HG02759 (cell line): ENCODE measurements around the gene REXO1.

Experiments
- ATAC-seq: cut with Tn5 transposase; IDR thresholded peaks from one replicate; pipeline ENCODE4 v1.9.1; 2021; ENCODE audit warnings: mild to moderate bottlenecking, moderate library complexity; ENCODE audit not compliant: unreplicated experiment

The REXO1 gene

DNA sequence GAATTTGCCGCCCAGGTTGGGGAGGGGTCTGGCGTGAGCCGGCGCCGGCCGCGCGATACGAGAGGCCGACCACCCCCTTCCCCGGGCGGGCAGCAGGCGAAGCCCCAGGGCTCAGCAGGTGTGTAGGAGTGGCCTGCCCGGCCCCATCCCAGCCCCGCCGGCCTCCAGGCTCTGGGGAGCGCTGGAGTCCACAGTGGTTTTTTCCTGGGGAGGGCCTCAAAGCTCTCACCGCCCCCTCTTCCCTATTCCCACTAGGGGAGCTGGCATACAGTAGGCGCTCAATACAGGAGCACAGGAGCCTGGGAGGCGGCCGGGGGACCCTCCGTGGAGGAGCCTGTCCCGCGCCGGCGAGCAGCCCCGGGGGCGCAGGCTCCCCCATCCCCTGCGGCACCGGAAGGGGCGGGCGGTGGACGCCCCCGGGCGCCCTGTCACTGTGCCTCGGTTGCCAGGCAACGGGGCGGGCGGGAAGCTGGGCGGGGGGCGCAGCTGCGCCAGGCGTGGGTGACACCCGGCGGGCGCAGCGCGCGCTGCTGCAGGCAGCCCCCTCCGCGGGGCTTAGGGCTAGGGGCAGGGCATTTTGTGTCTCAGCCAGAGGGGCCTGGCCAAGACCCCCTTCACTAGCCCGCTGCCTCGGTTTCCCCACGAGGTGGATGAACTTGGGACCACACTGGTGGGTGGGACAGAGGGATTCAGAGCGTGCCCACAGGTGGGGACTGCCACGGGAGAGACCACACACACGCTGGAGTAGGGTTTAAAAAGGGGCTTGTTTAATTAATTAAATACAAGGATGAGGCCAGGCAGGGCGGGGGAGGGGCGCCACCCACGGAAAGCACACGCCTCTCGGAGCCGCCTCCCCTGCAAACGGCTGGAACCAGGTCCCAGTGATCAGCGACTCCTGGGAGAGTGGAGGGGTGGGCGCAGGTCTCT is 3.6 kb upstream of the REXO1 start:
- ATAC-seq = no peak

GRCh38 chr19:1850809-1851653 is 2.7 kb upstream of the REXO1 start:
- ATAC-seq = no peak

- ATAC-seq = no peak
These were observed 1.7 kb upstream of the REXO1 start for GRCh38 chr19:1849886-1850398.

DNA sequence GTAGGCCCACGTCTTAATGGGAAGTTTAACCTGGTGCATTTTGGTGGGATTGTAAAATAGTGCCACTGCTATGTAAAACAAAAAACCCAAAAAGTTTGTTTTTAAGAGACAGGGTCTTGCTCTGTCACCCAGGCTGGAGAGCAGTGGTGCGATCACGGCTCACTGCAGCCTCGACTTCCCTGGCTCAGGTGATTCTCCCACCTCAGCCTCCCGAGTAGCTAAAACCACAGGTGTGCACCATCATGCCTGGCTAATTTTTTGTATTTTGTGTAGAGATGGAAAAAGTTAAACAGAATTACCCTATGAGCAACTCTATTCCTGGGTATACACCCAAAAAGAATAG is 820 bp upstream of the REXO1 start:
- ATAC-seq = no peak

GRCh38 chr19:1847684-1848398 is 442 bp downstream of the REXO1 start:
- ATAC-seq = peak; percentile 5

GRCh38 chr19:1847348-1847683 is 967 bp downstream of the REXO1 start:
- no peak for ATAC-seq

- ATAC-seq = no peak
These were observed 1.6 kb downstream of the REXO1 start for GRCh38 chr19:1846517-1847204.

DNA sequence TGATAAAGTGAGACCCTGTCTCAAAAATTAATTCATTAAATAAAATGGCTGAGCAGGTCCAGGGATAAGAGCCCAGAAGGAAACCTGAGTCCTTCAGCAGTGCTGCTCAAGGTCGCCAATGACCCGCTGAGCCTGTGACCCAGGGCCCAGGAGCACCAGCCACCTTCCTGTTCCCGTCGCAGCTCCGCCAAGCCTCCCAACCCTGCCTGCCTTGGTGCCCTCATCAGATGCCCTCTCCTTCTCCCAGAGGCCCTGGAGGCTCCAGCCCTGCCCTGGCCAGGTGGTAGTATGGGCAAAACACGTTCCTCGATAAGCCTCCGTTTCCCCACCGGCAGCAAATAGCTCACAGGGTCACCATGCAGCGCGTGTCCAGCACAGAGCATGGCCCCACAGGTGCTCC is 2.6 kb downstream of the REXO1 start:
- no peak for ATAC-seq

GRCh38 chr19:1845125-1845515 is 3.2 kb downstream of the REXO1 start:
- no peak for ATAC-seq

GRCh38 chr19:1844513-1845124 is 3.7 kb downstream of the REXO1 start:
- ATAC-seq = no peak

DNA sequence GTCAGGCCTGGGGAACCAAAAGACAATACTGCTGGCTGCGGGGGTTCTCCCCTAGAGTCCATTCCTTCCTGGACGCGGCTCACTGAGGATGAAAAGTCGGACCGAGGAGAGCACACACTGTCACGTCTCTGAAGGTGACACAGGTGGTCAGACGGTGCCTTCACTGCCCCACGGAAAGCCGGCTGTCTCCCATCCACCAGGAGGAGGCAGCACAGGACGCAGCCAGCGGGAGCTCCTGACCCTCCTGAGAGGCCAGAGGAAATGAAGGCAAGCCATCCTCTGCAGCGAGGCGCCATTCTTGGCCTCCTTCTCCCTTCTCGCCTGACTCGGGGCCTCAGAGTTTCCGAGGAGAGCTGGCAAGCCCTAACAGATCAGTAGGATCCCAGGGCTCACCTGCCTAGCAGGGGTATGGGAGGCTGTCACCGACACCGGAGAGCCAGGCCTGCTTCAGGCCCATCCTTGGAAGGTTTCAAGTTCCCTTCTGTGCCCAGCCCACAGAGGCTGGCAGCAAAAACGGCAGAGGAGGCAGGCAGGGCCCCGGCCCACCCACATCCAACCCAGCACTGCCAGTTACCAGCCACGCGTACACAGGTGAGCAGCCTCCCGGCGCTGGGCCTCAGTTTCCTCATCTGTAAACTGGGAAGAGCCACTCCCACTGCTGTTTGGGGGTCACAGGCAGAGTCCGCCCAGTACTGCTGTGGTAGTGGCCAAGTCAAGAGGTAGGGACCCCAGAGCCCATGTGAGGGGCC is 4.5 kb downstream of the REXO1 start:
- no peak for ATAC-seq

DNA sequence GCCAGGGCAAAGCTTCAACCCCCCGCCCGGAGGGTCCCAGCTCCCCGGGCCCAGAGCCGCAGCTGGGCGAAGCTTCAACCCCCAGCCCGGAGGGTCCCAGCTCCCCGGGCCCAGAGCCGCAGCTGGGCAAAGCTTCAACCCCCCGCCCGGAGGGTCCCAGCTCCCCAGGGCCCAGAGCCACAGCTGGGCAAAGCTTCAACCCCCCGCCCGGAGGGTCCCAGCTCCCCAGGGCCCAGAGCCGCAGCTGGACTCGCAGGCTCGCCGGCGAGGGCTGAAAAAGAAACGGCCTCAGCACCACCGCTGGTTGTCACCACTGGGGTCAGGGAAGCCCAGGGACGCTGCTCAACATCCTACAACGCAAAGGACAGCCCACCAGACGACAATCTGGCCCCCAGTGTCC is 5.2 kb downstream of the REXO1 start:
- no peak for ATAC-seq

GRCh38 chr19:1841209-1841924 is 6.9 kb downstream of the REXO1 start:
- ATAC-seq = no peak

- ATAC-seq = no peak
These were observed 7.7 kb downstream of the REXO1 start for GRCh38 chr19:1840541-1841115.

DNA sequence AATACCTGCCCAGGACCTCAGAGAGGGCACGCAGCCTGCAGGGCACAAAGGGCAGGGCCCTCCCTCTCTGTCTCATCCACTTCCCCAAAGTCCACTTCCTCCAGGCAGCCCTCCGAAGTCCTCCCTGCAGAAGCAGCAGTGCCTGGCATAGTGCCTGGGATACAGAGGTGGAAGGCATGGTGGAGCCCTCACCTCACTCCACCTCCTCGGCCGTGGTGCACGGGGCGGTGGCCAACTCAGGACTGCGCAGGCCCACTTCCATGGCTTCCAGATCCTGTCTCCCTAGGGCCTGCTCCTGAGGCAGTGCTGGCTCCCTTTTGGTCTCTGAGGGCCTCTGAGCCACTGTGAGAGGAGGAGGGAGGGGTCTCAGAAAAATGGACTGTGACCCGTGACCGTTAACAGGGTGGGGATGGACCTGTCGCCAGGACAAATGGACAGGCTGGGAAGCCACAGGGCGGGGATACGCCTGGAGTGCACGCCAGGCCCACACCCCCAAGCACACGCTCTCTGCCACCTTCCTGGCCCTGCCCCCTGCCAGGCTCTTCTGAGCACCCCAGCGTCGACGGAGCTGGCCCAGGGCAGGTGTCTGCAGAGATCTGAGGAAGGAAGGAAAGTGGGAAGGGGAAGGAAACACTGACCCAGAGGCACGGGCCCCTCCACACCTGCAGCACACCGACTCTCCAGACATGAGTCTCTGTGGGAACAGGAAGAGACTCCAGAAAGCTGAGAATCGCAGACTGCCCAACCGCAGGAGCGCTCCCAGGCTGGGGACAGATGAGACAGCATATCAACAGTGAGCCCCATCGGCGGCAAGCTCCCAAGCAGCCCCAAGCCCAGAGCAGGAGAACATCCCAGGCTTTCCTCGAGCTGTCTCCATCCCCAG is 8.4 kb downstream of the REXO1 start:
- no peak for ATAC-seq

- ATAC-seq = no peak
These were observed 10.6 kb downstream of the REXO1 start for GRCh38 chr19:1837625-1838105.

GRCh38 chr19:1837222-1837565 is 11.1 kb downstream of the REXO1 start:
- no peak for ATAC-seq
